GM21381 (cell line): ENCODE results near the gene ARPP19.
"Not testable (repeated sequence)": the region's sequence is repeated elsewhere in the genome, so short reads cannot be mapped to it uniquely, and the experiment has no call there.

ENCODE experiments used
- ATAC-seq: cut with Tn5 transposase; IDR thresholded peaks from one replicate; pipeline ENCODE4 v1.9.1; 2021; ENCODE audit warnings: mild to moderate bottlenecking, moderate library complexity; ENCODE audit not compliant: unreplicated experiment

ARPP19 gene

GRCh38 chr15:52551762-52552161, 17.1 kb downstream of the ARPP19 start:
- ATAC-seq = no peak

GRCh38 chr15:52551186-52551585, 17.6 kb downstream of the ARPP19 start:
- not testable (repeated sequence) for ATAC-seq

DNA sequence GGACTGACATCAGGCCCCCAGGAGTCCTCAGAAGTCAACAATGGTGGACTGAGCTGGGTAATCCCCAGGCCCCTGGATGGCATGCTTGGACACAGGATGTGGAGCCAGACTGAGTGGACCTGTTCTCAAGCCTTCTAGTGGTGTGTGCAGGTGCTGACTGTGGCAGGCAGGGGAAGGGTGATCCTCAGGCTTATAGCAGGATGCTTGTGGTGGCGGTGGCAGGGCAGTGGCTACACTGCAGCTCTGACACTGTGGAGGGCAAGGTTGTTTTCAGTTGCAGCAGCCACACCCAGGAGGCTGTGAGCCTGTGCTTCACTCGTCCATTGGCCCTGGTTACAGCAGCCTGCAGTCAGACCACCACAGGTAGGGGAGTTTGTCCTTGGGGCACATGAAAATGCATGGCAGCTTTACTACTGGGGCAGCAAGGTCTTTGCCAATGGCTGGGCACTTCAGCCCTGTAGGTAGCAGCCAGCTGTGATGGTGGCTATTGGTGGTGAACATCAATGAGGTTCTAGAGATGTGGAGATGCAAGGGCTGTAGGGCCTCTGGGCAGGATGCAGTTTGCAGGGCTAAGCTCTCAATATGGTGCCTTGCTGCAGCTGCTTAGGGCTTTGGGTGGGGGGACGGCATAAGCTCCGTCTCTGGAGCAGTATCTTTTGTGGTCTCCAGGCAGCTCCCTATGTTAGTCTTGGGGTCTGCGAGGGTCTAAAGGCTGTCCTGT, 22.6 kb downstream of the ARPP19 start:
- ATAC-seq = no peak

GRCh38 chr15:52540374-52541012, 28.3 kb downstream of the ARPP19 start:
- no peak for ATAC-seq

- ATAC-seq = no peak
Measured at GRCh38 chr15:52537459-52537858, 31.4 kb downstream of the ARPP19 start.

GRCh38 chr15:52532427-52532826, 36.4 kb downstream of the ARPP19 start:
- ATAC-seq = no peak

DNA sequence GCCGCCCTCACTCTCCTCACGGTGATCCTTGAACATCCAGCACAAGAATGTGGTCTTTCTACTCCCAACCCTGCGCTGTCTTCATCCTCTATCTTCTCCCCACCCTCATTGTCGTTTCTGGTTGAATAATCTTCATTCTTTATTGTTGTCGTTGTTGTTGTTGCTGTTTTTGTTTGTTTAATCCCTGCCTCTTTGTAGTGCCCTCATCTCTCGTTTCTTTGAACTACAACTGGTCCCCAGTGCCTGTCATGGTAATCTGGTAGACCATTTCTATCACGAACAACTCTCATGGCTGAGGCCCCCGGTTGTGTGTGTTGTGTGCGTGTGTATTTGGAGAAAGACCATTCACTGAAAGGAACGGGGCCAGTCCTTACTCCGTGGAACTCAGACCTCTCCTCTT, 38.9 kb downstream of the ARPP19 start:
- ATAC-seq = no peak

DNA sequence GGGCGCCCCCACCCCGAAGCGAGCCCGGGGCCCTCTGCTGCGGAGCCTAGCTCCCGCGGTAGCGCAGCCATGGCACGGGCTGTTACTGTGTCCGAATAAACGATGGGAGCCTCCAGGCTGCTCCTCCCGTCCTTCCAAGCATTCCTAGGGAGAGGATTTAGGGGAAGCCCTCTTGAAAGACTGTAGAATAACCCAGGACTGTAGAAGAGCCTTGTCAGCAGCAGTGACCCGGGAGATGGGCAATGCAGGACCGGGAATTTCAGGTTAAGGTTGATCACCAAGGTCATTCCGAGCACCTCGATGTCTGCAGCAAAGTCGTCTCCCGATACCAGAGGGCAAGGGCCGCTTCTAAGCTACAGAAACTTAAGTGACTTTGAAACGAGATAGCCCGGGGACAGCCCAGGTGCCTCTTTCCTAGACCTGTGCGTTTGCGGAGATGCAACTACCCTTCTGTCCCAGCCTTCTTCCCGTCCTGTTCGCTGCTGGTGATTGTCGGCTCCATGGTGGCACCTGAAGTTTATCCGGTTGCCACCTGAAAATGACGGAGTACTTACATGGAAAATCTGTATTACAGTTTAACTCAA, 39.4 kb downstream of the ARPP19 start:
- ATAC-seq = peak; percentile 3

- peak; percentile 77 for ATAC-seq
Measured at GRCh38 chr15:52528564-52529340, 40.1 kb downstream of the ARPP19 start, which contains the start of gene MYO5A. MYO5A (minus strand) TSS chr15:52528880; CDS start chr15:52528806, 74 bp downstream.

GRCh38 chr15:52527911-52528563, 40.8 kb downstream of the ARPP19 start:
- no peak for ATAC-seq

DNA sequence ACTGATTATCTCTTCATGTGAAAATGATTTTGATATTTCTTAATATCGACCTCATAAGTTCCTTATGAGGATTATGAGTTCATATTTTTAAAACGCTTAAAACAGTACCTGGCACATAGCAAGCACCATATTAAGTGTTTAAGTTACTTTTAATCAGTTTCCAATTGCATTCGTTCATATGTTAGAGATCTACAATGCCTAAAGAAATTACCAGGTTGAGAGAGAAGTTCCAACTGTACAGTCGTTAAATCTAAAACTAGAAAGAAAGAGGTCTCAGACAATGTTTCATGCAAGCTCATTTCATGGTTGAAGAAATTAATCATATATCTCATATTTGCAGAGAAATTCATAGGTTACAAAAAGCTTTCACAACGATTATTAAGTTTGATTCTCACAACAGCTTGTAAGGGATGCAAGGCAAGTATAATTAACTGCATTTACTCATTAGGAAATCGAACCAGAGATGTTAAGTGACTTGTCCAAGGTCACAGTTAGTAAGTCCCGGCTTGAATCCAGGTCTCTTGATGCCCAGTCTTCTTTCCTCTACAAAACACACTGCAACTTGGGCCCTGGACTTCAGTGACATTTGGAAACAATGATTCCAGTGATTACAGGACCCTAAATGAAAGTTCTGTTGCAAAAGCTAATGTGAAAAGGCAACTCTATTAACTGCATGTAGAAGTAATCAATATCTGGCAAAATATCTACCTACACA, 41.5 kb downstream of the ARPP19 start:
- ATAC-seq = no peak

DNA sequence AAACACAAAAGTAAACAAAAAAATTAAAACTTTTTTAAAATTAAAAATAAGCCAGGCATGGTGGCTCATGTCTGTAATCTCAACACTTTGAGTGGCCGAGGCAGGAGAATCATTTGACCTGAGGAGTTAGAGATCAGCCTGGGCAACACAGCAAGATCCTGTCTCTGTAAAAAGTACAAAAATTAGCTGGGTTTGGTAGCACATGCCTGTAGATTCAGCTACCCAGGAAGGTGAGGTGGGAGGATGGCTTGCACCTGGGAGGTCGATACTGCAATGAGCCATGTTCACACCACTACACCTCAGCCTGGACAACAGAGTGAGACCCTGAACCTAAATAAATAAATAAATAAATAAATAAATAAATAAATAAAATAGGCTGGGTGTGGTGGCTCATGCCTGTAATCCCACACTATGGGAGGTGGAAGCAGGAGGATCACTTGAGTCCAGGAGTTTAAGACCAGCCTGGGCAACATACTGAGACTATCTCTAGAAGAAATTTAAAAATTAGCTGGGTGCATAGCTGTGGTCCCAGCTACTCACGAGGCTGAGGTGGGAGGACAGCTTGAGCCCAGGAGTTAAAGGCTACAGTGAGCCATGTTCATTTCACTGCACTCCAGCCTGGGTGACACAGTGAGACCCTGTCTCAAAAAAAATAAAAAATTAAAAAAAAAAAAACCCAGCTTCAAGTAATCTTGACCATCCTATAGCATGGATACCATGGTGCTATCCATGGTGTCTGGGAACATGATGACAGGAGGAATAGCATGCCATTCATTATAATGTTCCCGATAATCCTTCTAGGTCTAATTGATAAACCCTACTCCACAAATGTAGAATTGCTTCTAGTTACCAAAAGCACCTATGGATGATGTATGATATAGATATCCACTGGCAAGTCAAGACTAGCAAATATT, 44.4 kb downstream of the ARPP19 start:
- no peak for ATAC-seq

DNA sequence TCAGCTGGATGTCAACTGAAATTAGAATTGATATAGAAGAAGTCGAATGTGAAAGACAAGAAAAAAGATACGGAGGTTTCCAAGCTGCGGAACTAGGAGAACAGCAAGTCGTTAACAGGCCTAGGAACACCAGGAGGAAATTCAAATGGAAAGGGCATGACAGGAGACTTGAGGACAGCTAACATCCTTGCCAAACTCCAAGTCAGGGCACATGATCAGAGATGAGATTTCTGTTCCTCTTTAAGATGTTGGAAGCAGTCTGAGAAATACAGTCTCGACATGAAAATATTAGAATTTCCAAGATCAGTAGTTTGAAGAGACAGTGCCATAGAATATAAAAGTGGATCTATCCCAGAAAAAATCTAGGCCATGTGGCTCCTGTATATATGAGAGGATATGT, 45.2 kb downstream of the ARPP19 start:
- ATAC-seq = no peak

DNA sequence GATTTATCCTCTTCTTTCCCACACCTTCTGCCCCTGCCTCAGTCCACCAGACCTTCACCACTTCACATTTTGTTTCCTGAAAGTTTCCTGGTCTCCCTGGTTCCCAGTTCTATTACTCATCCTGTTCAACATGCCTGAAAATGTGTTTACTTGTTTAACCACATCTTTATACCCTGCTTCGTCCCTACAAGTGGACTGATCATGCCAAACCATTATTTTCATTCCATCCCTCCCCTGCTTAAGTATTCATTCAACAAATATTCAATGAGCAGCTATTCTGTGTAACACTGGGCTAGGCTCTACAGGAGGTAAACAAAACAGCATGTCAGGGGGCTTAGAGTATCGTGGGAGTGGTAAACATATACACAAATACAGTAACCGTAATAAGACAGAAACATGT, 45.6 kb downstream of the ARPP19 start:
- no peak for ATAC-seq

DNA sequence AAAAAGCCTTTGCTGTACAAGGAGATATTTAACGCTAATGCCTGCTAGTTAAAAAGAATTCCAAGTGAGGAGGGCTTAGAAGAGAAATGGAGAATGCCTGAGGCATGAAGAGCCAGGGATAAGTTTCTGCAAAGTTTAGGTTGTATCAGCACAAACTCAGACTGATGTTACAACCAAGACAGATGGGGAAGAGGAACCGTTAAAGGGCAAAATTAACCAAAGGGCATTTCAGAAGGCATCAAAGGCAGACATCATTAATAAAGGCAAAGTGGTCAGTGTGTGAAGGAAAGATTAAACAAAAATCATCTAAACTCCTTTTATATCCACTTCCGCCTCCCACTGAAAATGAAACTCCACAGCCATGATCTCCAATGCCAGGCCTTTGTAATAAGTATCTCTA, 47.1 kb downstream of the ARPP19 start:
- no peak for ATAC-seq

DNA sequence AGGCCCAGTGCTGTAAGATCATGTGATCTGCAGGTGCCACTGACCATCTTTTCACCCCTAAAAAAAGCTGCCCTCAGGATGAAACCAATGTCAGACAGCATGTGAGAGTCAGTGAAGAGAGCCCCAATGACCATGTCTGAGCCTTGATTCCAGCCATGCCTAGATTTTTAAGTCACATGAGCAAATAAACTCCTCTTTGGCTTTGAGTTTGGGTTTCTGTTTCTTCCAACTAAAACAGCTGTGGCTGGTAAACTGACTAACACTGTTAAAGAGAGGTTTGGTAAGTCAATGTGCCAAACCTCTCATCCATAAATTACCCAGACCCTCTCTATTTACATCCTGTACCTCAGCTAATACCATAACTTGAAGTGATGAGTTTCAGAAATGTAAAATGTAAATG, 48.4 kb downstream of the ARPP19 start:
- ATAC-seq = no peak

DNA sequence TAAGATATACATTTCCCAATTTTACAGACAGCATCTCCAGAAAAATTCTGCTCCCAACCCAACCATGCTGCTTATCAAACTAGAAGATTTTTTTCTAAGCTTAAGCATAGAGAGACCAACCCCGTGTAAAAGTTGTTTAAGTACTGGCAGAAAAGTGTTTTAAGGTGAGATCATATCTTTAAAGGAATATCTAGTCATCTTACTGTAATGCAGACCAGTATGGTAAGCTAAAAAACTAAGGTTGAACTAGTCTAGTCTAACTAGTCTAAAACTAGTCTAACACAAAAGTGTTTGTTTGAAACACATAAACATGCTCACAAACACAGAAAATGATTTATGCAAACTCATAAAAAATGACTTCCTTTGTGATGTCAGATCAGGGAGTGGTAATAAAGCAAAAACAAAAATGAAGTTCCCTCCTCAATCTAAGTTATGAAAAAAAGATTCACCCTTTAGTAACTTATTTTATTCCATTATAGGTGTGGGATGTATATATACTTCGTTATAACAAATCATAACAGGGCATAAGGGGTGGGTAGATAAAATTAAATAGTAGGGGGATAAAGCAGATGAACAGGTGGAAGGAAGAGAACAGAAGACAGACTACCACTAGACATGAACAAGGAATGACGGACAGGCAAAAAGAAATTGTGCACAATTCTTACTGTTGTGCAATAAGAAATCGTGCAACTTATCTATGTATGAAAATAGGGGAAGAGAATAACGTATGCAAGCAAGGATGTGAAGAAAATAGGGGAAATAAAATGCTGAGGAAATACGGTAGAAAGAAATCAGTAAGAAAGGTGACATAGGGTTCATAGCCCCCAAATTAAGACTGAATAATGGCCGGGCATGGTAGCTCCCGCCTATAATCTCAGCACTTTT, 50.1 kb downstream of the ARPP19 start:
- no peak for ATAC-seq

GRCh38 chr15:52517014-52517413, 51.8 kb downstream of the ARPP19 start:
- ATAC-seq = no peak
